ENCODE data around the gene MYO1E.
"Not testable (repeated sequence)": the region's sequence is repeated elsewhere in the genome, so short reads cannot be mapped to it uniquely, and the experiment has no call there.

Gene MYO1E

GRCh38 chr15:59352189-59352588 lies 20.5 kb downstream of the MYO1E start:
- DNase-seq (ENCODE audit: low read depth in 2 of 2), result no peak

GRCh38 chr15:59350421-59350732 lies 22.3 kb downstream of the MYO1E start:
- DNase-seq (ENCODE audit: low read depth in 2 of 2), result no peak

- DNase-seq (ENCODE audit: low read depth in 2 of 2), result peak; percentile 79 to 84
Observed at GRCh38 chr15:59349680-59350420, 22.8 kb downstream of the MYO1E start.

GRCh38 chr15:59347915-59348314 lies 24.8 kb downstream of the MYO1E start:
- DNase-seq (ENCODE audit: low read depth in 2 of 2), result no peak

GRCh38 chr15:59346951-59347350 lies 25.7 kb downstream of the MYO1E start:
- no peak for DNase-seq (ENCODE audit: low read depth in 2 of 2)

GRCh38 chr15:59345326-59345725 lies 27.3 kb downstream of the MYO1E start:
- no peak for DNase-seq (ENCODE audit: low read depth in 2 of 2)

- no peak for DNase-seq (ENCODE audit: low read depth in 2 of 2)
Observed at GRCh38 chr15:59344311-59344710, 28.4 kb downstream of the MYO1E start.

- no peak for DNase-seq (ENCODE audit: low read depth in 2 of 2)
Observed at GRCh38 chr15:59340325-59340724, 32.3 kb downstream of the MYO1E start.

- peak in 1 of 2 experiments; percentile 31 for DNase-seq (ENCODE audit: low read depth in 2 of 2)
Observed at GRCh38 chr15:59339252-59339672, 33.4 kb downstream of the MYO1E start.

GRCh38 chr15:59338414-59338813 lies 34.3 kb downstream of the MYO1E start:
- DNase-seq (ENCODE audit: low read depth in 2 of 2), result no peak

GRCh38 chr15:59336725-59337124 lies 35.9 kb downstream of the MYO1E start:
- DNase-seq (ENCODE audit: low read depth in 2 of 2), result not testable (repeated sequence)

- DNase-seq (ENCODE audit: low read depth in 2 of 2), result no peak
Observed at GRCh38 chr15:59335207-59335786, 37.4 kb downstream of the MYO1E start.

- no peak for DNase-seq (ENCODE audit: low read depth in 2 of 2)
Observed at GRCh38 chr15:59334076-59334415, 38.6 kb downstream of the MYO1E start.

- DNase-seq (ENCODE audit: low read depth in 2 of 2), result no peak
Observed at GRCh38 chr15:59333401-59334075, 39.1 kb downstream of the MYO1E start.

- DNase-seq (ENCODE audit: low read depth in 2 of 2), result no peak
Observed at GRCh38 chr15:59332009-59332408, 40.7 kb downstream of the MYO1E start.

GRCh38 chr15:59330649-59331048 lies 42.0 kb downstream of the MYO1E start:
- no peak for DNase-seq (ENCODE audit: low read depth in 2 of 2)

- peak; percentile 78 to 80 for DNase-seq (ENCODE audit: low read depth in 2 of 2)
Observed at GRCh38 chr15:59329570-59330350, 42.9 kb downstream of the MYO1E start.

GRCh38 chr15:59329091-59329490 lies 43.6 kb downstream of the MYO1E start:
- no peak for DNase-seq (ENCODE audit: low read depth in 2 of 2)

- DNase-seq (ENCODE audit: low read depth in 2 of 2), result no peak
Observed at GRCh38 chr15:59327942-59328341, 44.7 kb downstream of the MYO1E start.

GRCh38 chr15:59326856-59327255 lies 45.8 kb downstream of the MYO1E start:
- DNase-seq (ENCODE audit: low read depth in 2 of 2), result no peak

GRCh38 chr15:59322056-59322759 lies 50.5 kb downstream of the MYO1E start:
- DNase-seq (ENCODE audit: low read depth in 2 of 2), result no peak

Measured in fibroblast of skin of left quadriceps (primary cell).